G401 (cell line): ENCODE results near the gene EDN2. TPM values are rescaled to one million over a fixed set of nuclear protein-coding genes. Genes with fewer than 3 reads are reported as not detected.
A peak's percentile ranks its signal among the peaks of the same experiment; 100 is the strongest.

Experiments used
- DNase-seq: peaks from one replicate; pipeline ENCODE4 v3.0.0-alpha.2; 2015; ENCODE audit warnings: low spot score
- in situ Hi-C: cut with HindIII; loops from 2 replicates; pipeline ENCODE4 v1.10.0; 2016; ENCODE audit warnings: low sequenced_read_pairs, mixed read lengths
- total RNA-seq: library from RNA; depleted of rRNA; stranded (reverse); fragments of >200 nt; shearing (Covaris generic); gene quantifications from 2 replicates; pipeline ENCODE4 v1.2.3, GENCODE V29; 2014

The EDN2 gene
- total RNA-seq, 1 experiment from 2014 or later: 2.2 TPM

- in situ Hi-C loops: no loop called here
- DNase-seq: no peak
Measured at GRCh38 chr1:41449326-41449921, 35.1 kb downstream of the EDN2 start.

- DNase-seq: no peak
- in situ Hi-C loops: no loop called here
Measured at GRCh38 chr1:41448821-41449220, 35.7 kb downstream of the EDN2 start.

GRCh38 chr1:41447995-41448770 is 36.3 kb downstream of the EDN2 start:
- in situ Hi-C loops: no loop called here
- DNase-seq: no peak

- in situ Hi-C loops: no loop called here
Measured at GRCh38 chr1:41446851-41447610, 37.5 kb downstream of the EDN2 start.

GRCh38 chr1:41444785-41445184 is 39.7 kb downstream of the EDN2 start:
- no peak for DNase-seq
- in situ Hi-C loops: no loop called here

More at GRCh38 chr1:41446851-41447610, 37.5 kb downstream of the EDN2 start:
- DNase-seq: no peak

- DNase-seq: no peak
- in situ Hi-C loops: no loop called here
Measured at GRCh38 chr1:41444246-41444645, 40.2 kb downstream of the EDN2 start.

- in situ Hi-C loops: no loop called here
- DNase-seq: no peak
Measured at GRCh38 chr1:41442697-41443251, 41.7 kb downstream of the EDN2 start.

- in situ Hi-C loops: no loop called here
- DNase-seq: peak; percentile 54
Measured at GRCh38 chr1:41440321-41441085, 44.0 kb downstream of the EDN2 start.

GRCh38 chr1:41439234-41439633 is 45.2 kb downstream of the EDN2 start:
- peak; percentile 57 for DNase-seq
- in situ Hi-C loops: no loop called here

- no peak for DNase-seq
- in situ Hi-C loops: no loop called here
Measured at GRCh38 chr1:41438711-41439110, 45.8 kb downstream of the EDN2 start.

GRCh38 chr1:41437011-41437355 is 47.5 kb downstream of the EDN2 start:
- in situ Hi-C loops: no loop called here

GRCh38 chr1:41436281-41437010 is 48.0 kb downstream of the EDN2 start:
- no peak for DNase-seq
- in situ Hi-C loops: no loop called here

More at GRCh38 chr1:41437011-41437355, 47.5 kb downstream of the EDN2 start:
- no peak for DNase-seq

GRCh38 chr1:41435570-41436178 is 48.8 kb downstream of the EDN2 start:
- DNase-seq: no peak

GRCh38 chr1:41434748-41435449 is 49.6 kb downstream of the EDN2 start:
- in situ Hi-C loops: no loop called here
- no peak for DNase-seq

More at GRCh38 chr1:41435570-41436178, 48.8 kb downstream of the EDN2 start:
- in situ Hi-C loops: no loop called here

GRCh38 chr1:41434306-41434705 is 50.2 kb downstream of the EDN2 start:
- in situ Hi-C loops: no loop called here
- DNase-seq: no peak

- no peak for DNase-seq
- in situ Hi-C loops: no loop called here
Measured at GRCh38 chr1:41433501-41433900, 51.0 kb downstream of the EDN2 start.

- in situ Hi-C loops: no loop called here
- peak; percentile 41 for DNase-seq
Measured at GRCh38 chr1:41432481-41433280, 51.8 kb downstream of the EDN2 start.
